LNCaP clone FGC (cell line): ENCODE results near the gene HBM.
"Not testable (repeated sequence)": the region's sequence is repeated elsewhere in the genome, so short reads cannot be mapped to it uniquely, and the experiment has no call there.

Experiments used
- DNase-seq: peaks from one replicate; pipeline ENCODE4 v3.0.0-alpha.2; 2011; ENCODE audit warnings: low read depth
- H3K4me3 ChIP-seq: 2 replicates; pipeline ENCODE4 v1.5.1; 2011; ENCODE audit warnings: mild to moderate bottlenecking, low read depth, low read length, control low read depth
- TF ChIP-seq, protein P1 (sequence below): IDR thresholded peaks from 2 replicates; pipeline ENCODE4 v1.5.1; 2012; ENCODE audit warnings: mild to moderate bottlenecking; ENCODE audit not compliant: control insufficient read depth, insufficient read depth; ENCODE audit errors: extremely low read depth

HBM gene

DNA sequence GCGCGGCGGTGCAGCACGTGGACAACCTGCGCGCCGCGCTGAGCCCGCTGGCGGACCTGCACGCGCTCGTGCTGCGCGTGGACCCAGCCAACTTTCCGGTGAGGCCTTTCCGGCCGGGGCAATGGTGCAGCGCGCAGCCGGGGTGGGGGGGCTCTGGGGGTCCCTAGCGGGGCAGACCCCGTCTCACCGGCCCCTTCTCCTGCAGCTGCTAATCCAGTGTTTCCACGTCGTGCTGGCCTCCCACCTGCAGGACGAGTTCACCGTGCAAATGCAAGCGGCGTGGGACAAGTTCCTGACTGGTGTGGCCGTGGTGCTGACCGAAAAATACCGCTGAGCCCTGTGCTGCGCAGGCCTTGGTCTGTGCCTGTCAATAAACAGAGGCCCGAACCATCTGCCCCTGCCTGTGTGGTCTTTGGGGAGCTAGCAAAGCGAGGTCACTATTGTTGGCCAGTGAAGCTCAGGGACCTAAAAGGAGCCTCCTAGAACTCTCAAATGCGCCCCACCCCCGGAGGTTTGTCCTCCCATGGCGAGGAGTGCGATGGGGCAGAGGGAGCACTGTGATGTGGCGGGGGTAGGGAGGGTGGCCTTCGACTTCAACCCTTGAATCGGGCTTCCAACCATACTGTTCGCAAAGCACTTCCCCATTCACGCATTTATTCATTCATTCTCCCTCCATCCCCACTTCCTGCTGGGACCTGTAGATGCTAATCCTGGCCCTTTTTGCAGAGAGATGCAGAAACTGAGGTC lies 770 bp downstream of the HBM start:
- no peak overlapping the region for H3K4me3 ChIP-seq
- no peak for DNase-seq
- TF ChIP-seq, protein P1, sequence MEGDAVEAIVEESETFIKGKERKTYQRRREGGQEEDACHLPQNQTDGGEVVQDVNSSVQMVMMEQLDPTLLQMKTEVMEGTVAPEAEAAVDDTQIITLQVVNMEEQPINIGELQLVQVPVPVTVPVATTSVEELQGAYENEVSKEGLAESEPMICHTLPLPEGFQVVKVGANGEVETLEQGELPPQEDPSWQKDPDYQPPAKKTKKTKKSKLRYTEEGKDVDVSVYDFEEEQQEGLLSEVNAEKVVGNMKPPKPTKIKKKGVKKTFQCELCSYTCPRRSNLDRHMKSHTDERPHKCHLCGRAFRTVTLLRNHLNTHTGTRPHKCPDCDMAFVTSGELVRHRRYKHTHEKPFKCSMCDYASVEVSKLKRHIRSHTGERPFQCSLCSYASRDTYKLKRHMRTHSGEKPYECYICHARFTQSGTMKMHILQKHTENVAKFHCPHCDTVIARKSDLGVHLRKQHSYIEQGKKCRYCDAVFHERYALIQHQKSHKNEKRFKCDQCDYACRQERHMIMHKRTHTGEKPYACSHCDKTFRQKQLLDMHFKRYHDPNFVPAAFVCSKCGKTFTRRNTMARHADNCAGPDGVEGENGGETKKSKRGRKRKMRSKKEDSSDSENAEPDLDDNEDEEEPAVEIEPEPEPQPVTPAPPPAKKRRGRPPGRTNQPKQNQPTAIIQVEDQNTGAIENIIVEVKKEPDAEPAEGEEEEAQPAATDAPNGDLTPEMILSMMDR: no peak

DNA sequence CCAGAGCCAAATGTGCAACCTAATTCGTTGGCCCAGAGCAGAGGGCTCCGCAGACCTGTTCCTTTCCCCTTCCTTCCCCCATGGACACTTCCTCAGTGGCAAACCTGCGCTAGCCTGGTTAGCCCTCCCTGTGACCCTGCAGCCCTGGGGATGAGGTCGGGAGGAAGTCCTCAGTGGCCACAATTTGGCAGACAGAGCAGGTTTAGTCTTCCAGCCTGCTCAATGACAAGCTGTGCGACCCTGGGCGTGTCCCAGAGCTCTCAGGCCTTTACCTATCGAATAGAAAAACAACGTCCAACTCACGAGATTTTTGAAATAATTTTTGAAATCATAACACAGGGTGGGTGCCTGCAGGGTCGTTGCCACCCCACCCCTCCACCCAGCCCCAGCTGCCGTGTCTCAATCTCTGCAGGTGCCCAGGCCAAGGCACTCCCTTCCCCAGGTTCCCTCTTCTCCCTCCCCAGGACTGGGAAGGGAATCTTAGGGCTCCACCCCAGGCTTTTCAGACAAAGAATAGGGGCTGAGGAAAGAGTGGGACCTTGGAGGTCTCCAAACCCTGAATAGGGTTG lies 1.4 kb downstream of the HBM start:
- TF ChIP-seq, protein P1: no peak
- DNase-seq: no peak
- no peak overlapping the region for H3K4me3 ChIP-seq

DNA sequence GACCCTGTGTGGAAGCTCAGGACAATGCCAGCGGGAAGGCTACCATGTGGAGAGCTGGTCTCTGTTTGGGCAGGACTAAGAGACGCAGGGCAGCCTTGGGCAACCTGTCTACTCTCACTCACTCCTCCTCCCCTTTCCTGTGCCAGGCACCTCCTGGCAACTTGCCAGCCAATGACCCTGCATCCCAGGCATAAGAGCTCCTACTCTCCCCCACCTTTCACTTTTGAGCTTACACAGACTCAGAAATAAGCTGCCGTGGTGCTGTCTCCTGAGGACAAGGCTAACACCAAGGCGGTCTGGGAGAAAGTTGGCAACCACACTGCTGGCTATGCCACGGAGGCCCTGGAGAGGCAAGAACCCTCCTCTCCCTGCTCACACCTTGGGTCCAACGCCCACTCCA lies 2.6 kb downstream of the HBM start:
- TF ChIP-seq, protein P1: no peak
- no peak for DNase-seq
- no peak overlapping the region for H3K4me3 ChIP-seq

DNA sequence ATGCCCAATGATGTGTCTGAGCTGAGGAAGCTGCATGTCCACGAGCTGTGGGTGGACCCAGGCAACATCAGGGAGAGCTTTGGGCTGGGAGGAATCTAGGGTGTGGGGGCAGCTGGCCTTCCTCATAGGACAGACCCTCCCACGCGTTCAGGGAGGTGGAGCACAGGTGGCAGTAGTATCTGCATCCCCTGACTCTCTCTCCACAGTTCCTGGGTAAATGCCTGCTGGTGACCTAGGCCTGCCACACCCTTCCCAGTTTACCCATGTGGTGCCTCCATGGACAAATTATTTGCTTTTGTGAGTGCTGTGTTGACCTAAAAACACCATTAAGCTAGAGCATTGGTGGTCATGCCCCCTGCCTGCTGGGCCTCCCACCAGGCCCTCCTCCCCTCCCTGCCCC lies 3.2 kb downstream of the HBM start:
- no peak for DNase-seq
- no peak overlapping the region for H3K4me3 ChIP-seq
- TF ChIP-seq, protein P1: no peak

DNA sequence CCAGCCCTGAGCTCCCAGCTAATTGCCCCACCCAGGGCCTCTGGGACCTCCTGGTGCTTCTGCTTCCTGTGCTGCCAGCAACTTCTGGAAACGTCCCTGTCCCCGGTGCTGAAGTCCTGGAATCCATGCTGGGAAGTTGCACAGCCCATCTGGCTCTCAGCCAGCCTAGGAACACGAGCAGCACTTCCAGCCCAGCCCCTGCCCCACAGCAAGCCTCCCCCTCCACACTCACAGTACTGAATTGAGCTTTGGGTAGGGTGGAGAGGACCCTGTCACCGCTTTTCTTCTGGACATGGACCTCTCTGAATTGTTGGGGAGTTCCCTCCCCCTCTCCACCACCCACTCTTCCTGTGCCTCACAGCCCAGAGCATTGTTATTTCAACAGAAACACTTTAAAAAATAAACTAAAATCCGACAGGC lies 4.3 kb downstream of the HBM start:
- not testable (repeated sequence) for H3K4me3 ChIP-seq, DNase-seq

DNA sequence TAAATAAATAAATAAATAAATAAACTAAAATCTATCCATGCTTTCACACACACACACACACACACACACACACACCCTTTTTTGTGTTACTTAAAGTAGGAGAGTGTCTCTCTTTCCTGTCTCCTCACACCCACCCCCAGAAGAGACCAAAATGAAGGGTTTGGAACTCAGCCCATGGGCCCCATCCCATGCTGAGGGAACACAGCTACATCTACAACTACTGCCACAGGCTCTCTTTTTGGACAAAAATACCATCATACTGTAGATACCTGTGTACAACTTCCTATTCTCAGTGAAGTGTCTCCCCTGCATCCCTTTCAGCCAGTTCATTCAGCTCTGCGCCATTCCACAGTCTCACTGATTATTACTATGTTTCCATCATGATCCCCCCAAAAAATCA lies 5.0 kb downstream of the HBM start:
- H3K4me3 ChIP-seq: no peak overlapping the region
- no peak for DNase-seq
- TF ChIP-seq, protein P1: no peak

DNA sequence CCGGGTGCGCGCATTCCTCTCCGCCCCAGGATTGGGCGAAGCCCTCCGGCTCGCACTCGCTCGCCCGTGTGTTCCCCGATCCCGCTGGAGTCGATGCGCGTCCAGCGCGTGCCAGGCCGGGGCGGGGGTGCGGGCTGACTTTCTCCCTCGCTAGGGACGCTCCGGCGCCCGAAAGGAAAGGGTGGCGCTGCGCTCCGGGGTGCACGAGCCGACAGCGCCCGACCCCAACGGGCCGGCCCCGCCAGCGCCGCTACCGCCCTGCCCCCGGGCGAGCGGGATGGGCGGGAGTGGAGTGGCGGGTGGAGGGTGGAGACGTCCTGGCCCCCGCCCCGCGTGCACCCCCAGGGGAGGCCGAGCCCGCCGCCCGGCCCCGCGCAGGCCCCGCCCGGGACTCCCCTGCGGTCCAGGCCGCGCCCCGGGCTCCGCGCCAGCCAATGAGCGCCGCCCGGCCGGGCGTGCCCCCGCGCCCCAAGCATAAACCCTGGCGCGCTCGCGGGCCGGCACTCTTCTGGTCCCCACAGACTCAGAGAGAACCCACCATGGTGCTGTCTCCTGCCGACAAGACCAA lies 6.7 kb downstream of the HBM start, which contains the start of gene HBA2:
Gene HBA2 (plus strand): TSS at position 503 of the 568 bp plus-strand sequence. CDS start 37 bp downstream, at position 540.
- H3K4me3 ChIP-seq, DNase-seq: not testable (repeated sequence)

DNA sequence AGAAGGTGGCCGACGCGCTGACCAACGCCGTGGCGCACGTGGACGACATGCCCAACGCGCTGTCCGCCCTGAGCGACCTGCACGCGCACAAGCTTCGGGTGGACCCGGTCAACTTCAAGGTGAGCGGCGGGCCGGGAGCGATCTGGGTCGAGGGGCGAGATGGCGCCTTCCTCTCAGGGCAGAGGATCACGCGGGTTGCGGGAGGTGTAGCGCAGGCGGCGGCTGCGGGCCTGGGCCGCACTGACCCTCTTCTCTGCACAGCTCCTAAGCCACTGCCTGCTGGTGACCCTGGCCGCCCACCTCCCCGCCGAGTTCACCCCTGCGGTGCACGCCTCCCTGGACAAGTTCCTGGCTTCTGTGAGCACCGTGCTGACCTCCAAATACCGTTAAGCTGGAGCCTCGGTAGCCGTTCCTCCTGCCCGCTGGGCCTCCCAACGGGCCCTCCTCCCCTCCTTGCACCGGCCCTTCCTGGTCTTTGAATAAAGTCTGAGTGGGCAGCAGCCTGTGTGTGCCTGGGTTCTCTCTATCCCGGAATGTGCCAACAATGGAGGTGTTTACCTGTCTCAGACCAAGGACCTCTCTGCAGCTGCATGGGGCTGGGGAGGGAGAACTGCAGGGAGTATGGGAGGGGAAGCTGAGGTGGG lies 7.6 kb downstream of the HBM start:
- not testable (repeated sequence) for H3K4me3 ChIP-seq, DNase-seq

DNA sequence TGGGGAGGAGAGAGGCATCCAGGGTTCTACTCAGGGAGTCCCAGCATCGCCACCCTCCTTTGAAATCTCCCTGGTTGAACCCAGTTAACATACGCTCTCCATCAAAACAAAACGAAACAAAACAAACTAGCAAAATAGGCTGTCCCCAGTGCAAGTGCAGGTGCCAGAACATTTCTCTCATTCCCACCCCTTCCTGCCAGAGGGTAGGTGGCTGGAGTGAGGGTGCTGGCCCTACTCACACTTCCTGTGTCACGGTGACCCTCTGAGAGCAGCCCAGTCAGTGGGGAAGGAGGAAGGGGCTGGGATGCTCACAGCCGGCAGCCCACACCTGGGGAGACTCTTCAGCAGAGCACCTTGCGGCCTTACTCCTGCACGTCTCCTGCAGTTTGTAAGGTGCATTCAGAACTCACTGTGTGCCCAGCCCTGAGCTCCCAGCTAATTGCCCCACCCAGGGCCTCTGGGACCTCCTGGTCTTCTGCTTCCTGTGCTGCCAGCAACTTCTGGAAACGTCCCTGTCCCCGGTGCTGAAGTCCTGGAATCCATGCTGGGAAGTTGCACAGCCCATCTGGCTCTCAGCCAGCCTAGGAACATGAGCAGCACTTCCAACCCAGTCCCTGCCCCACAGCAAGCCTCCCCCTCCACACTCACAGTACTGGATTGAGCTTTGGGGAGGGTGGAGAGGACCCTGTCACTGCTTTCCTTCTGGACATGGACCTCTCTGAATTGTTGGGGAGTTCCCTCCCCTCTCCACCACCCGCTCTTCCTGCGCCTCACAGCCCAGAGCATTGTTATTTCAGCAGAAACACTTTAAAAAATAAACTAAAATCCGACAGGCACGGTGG lies 8.4 kb downstream of the HBM start:
- DNase-seq, H3K4me3 ChIP-seq: not testable (repeated sequence)
